ENCODE results near the gene HERC4.

HERC4 gene

GRCh38 chr10:68103261-68103878 lies 28.3 kb upstream of the HERC4 start:
- no peak for TF ChIP-seq ZNF274 (IDR thresholded peaks at IDR 0.05; ENCODE audit: low read depth, low read length)

GRCh38 chr10:68101066-68101465 lies 26.0 kb upstream of the HERC4 start:
- H3K4me3 ChIP-seq (ENCODE audit: low read length), result no peak overlapping the region
- TF ChIP-seq ZNF274 (IDR thresholded peaks at IDR 0.05; ENCODE audit: low read depth, low read length), result no peak

More at GRCh38 chr10:68103261-68103878, 28.3 kb upstream of the HERC4 start:
- H3K4me3 ChIP-seq (ENCODE audit: low read length), result no peak overlapping the region

- TF ChIP-seq ZNF274 (IDR thresholded peaks at IDR 0.05; ENCODE audit: low read depth, low read length), result no peak
- H3K4me3 ChIP-seq (ENCODE audit: low read length), result no peak overlapping the region
Observed at GRCh38 chr10:68099736-68100135, 24.7 kb upstream of the HERC4 start.

GRCh38 chr10:68096913-68097516 lies 21.9 kb upstream of the HERC4 start:
- no peak for TF ChIP-seq ZNF274 (IDR thresholded peaks at IDR 0.05; ENCODE audit: low read depth, low read length)
- H3K4me3 ChIP-seq (ENCODE audit: low read length), result no peak overlapping the region

GRCh38 chr10:68095153-68095552 lies 20.1 kb upstream of the HERC4 start:
- TF ChIP-seq ZNF274 (IDR thresholded peaks at IDR 0.05; ENCODE audit: low read depth, low read length), result no peak

GRCh38 chr10:68092512-68092911 lies 17.4 kb upstream of the HERC4 start:
- TF ChIP-seq ZNF274 (IDR thresholded peaks at IDR 0.05; ENCODE audit: low read depth, low read length), result no peak
- no peak overlapping the region for H3K4me3 ChIP-seq (ENCODE audit: low read length)

More at GRCh38 chr10:68095153-68095552, 20.1 kb upstream of the HERC4 start:
- no peak overlapping the region for H3K4me3 ChIP-seq (ENCODE audit: low read length)

GRCh38 chr10:68090586-68090985 lies 15.5 kb upstream of the HERC4 start:
- TF ChIP-seq ZNF274 (IDR thresholded peaks at IDR 0.05; ENCODE audit: low read depth, low read length), result no peak
- no peak overlapping the region for H3K4me3 ChIP-seq (ENCODE audit: low read length)

GRCh38 chr10:68088740-68089139 lies 13.7 kb upstream of the HERC4 start:
- no peak for TF ChIP-seq ZNF274 (IDR thresholded peaks at IDR 0.05; ENCODE audit: low read depth, low read length)

GRCh38 chr10:68087685-68088401 lies 12.8 kb upstream of the HERC4 start:
- H3K4me3 ChIP-seq (ENCODE audit: low read length), result no peak overlapping the region
- no peak for TF ChIP-seq ZNF274 (IDR thresholded peaks at IDR 0.05; ENCODE audit: low read depth, low read length)

More at GRCh38 chr10:68088740-68089139, 13.7 kb upstream of the HERC4 start:
- H3K4me3 ChIP-seq (ENCODE audit: low read length), result no peak overlapping the region; the same call in 1 of the 2 replicates

GRCh38 chr10:68086910-68087684 lies 12.0 kb upstream of the HERC4 start:
- no peak for TF ChIP-seq ZNF274 (IDR thresholded peaks at IDR 0.05; ENCODE audit: low read depth, low read length)
- H3K4me3 ChIP-seq (ENCODE audit: low read length), result no peak overlapping the region

- no peak overlapping the region for H3K4me3 ChIP-seq (ENCODE audit: low read length)
- TF ChIP-seq ZNF274 (IDR thresholded peaks at IDR 0.05; ENCODE audit: low read depth, low read length), result no peak
Observed at GRCh38 chr10:68086011-68086410, 10.9 kb upstream of the HERC4 start.

GRCh38 chr10:68084469-68084868 lies 9.4 kb upstream of the HERC4 start:
- no peak for TF ChIP-seq ZNF274 (IDR thresholded peaks at IDR 0.05; ENCODE audit: low read depth, low read length)
- H3K4me3 ChIP-seq (ENCODE audit: low read length), result no peak overlapping the region

GRCh38 chr10:68083953-68084352 lies 8.9 kb upstream of the HERC4 start:
- no peak overlapping the region for H3K4me3 ChIP-seq (ENCODE audit: low read length)
- TF ChIP-seq ZNF274 (IDR thresholded peaks at IDR 0.05; ENCODE audit: low read depth, low read length), result no peak

- no peak overlapping the region for H3K4me3 ChIP-seq (ENCODE audit: low read length)
- no peak for TF ChIP-seq ZNF274 (IDR thresholded peaks at IDR 0.05; ENCODE audit: low read depth, low read length)
Observed at GRCh38 chr10:68082872-68083271, 7.8 kb upstream of the HERC4 start.

Data from GM08714 (cell line).